Measurements from ENCODE around the gene ALG3.

Gene ALG3

GRCh38 chr3:184192889-184193288 lies 55.9 kb downstream of the ALG3 start:
- Histone ChIP-seq H3K9me3 (ENCODE audit: control insufficient read depth, insufficient read depth, low read length) (no peaks in the 10 kb centered on the region), H3K4me3 (ENCODE audit: low read depth, low read length) (no peak overlapping the region), H3K27me3 (ENCODE audit: control insufficient read depth, insufficient read depth, low read length) (no peaks in the 10 kb centered on the region), H3K36me3 (ENCODE audit: control insufficient read depth, insufficient read depth, low read length) (peaks cover 76% of the 10 kb centered on the region), H3K27ac (ENCODE audit: low read depth, low read length) (no peak overlapping the region), H3K9ac (ENCODE audit: low read depth, low read length) (no peak overlapping the region), H3K4me1 (ENCODE audit: control insufficient read depth, insufficient read depth, low read length) (no peaks in the 10 kb centered on the region)
